Muscle layer of duodenum (tissue), 2 donors: ENCODE results near the gene DIAPH2.

Source experiments
- H3K27ac ChIP-seq: one replicate; pipeline ENCODE4 v1.7.0; 2013; ENCODE audit warnings: mild to moderate bottlenecking, low read length
- H3K27me3 ChIP-seq: one replicate; pipeline ENCODE4 v1.7.0; 2013; ENCODE audit warnings: low read depth, mild to moderate bottlenecking, control low read depth, low read length
- H3K36me3 ChIP-seq, 2 donors: one replicate each; pipeline ENCODE4 v1.7.0; 2013; ENCODE audit warnings: low read length in 2 of 2, control low read depth in 1 of 2, mild to moderate bottlenecking in 1 of 2; ENCODE audit not compliant: insufficient read depth in 2 of 2, control insufficient read depth in 1 of 2
- H3K4me1 ChIP-seq, 2 donors: one replicate each; pipeline ENCODE4 v1.7.0; 2013; ENCODE audit warnings: low read length in 2 of 2, mild to moderate bottlenecking in 2 of 2, control low read depth in 1 of 2, moderate library complexity in 1 of 2; ENCODE audit not compliant: insufficient read depth in 2 of 2, control insufficient read depth in 1 of 2
- H3K4me3 ChIP-seq, 2 donors: one replicate each; pipeline ENCODE4 v1.7.0; 2013; ENCODE audit warnings: low read length in 2 of 2, low read depth in 1 of 2, mild to moderate bottlenecking in 1 of 2
- H3K9me3 ChIP-seq, 2 donors: one replicate each; pipeline ENCODE4 v1.7.0; 2013; ENCODE audit warnings: low read length in 2 of 2, control low read depth in 1 of 2, mild to moderate bottlenecking in 1 of 2; ENCODE audit not compliant: control insufficient read depth in 1 of 2
- donor health status: healthy.

Gene DIAPH2

DNA sequence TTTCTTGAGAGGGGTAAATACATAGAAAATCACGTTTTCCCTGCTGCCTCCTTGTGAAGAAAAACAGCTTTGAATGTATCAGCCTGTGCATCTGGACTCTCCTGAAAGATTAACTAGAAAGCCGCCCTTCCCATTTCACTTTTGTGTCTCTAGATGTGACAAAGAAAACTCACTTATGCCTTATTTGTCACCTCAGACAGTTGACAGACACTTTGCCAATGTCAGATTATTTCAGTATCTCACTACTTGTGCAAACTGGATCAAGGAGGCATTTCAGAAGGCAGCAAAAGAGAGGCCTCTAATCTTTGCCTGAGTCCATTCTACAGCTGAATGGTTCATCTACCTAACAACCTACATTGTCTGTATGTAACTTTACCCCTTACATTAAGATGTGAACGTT lies 954.0 kb downstream of the DIAPH2 start:
- Histone ChIP-seq H3K9me3 (peaks cover 0 to 2% of the 10 kb centered on the region in 2 donors), H3K36me3 (no peaks in the 10 kb centered on the region), H3K4me1 (peaks cover 0 to 3% of the 10 kb centered on the region in 2 donors), H3K27ac (no peak overlapping the region), H3K27me3 (no peaks in the 10 kb centered on the region), H3K4me3 (no peak overlapping the region)

DNA sequence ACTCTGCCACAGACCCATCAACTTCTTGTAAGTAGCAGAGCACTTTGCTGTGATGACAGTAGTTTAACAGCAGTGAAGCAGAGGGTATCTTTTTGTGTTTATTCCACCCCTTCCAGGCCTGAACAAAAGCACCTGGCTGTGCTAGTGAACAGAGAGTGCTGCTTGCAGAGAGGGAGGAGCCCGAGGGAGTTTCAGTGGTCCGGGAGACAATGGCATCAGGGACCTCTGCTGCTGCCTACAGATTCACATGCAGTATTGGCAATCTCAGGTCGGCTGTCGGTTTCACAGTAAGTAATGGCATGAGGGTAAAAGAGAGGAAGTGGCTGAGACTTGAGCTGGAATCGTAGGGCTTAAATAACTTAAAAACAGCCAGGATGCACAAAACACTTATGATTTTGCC lies 954.9 kb downstream of the DIAPH2 start:
- no peaks in the 10 kb centered on the region for H3K27me3 ChIP-seq
- H3K4me3 ChIP-seq, result no peak overlapping the region
- peaks cover 0 to 2% of the 10 kb centered on the region in 2 donors for H3K9me3 ChIP-seq
- no peak overlapping the region for H3K27ac ChIP-seq
- H3K36me3 ChIP-seq, result no peaks in the 10 kb centered on the region
- H3K4me1 ChIP-seq, result peaks cover 0 to 3% of the 10 kb centered on the region in 2 donors
